ENCODE measurements around the gene ELOVL6. TPM values are rescaled to one million over a fixed set of nuclear protein-coding genes. Genes with fewer than 3 reads are reported as not detected.

Gene ELOVL6
- total RNA-seq, 4 donors from 2014 or later, result 3.4 to 25.9 (median 11.4) TPM

GRCh38 chr4:110034026-110034393 lies 164.4 kb downstream of the ELOVL6 start:
- H3K36me3 ChIP-seq, result no peaks in the 10 kb centered on the region
- peaks cover 11% of the 10 kb centered on the region for H3K27me3 ChIP-seq
- no peaks in the 10 kb centered on the region for H3K4me1 ChIP-seq
- no peak overlapping the region for H3K4me3 ChIP-seq
- in situ Hi-C loops (cut with MboI; ENCODE audit: low pct_ligation_motif_present in 1 of 4, low pct_unique_long_range_greater_than_20kb in 1 of 4, low sequenced_read_pairs in 3 of 4) (loop anchor here in 1 of 4 donors (25.0 kb wide), 1 partner anchor 178 kb away; no protein-coding TSS in a partner anchor), intact Hi-C loops (cut with DNase I; ENCODE audit: low total_unique reads) (no loop called here)
- WGBS, 2 donors (ENCODE audit: low coverage in 1 of 2), result 42 to 67% methylated on average over 3 of the region's 3 CpGs
- no peak for DNase-seq
- TF ChIP-seq POLR2A (IDR thresholded peaks at IDR 0.05), result no peak
- TF ChIP-seq POLR2AphosphoS5 (IDR thresholded peaks at IDR 0.05), result no peak
- TF ChIP-seq EP300 (IDR thresholded peaks at IDR 0.05; ENCODE audit: low read depth), result no peak
- no peak for TF ChIP-seq CTCF (IDR thresholded peaks at IDR 0.05)
- H3K9me3 ChIP-seq, result no peaks in the 10 kb centered on the region
- H3K27ac ChIP-seq, result no peak overlapping the region

- Histone ChIP-seq H3K27ac (no peak overlapping the region), H3K9me3 (no peaks in the 10 kb centered on the region), H3K36me3 (no peaks in the 10 kb centered on the region), H3K27me3 (peaks cover 12% of the 10 kb centered on the region), H3K4me1 (no peaks in the 10 kb centered on the region), H3K4me3 (no peak overlapping the region)
- no peak for DNase-seq
- WGBS, 2 donors (ENCODE audit: low coverage in 1 of 2), result 53 to 57% methylated on average over 7 to 8 of the region's 8 CpGs
- TF ChIP-seq EP300 (IDR thresholded peaks at IDR 0.05; ENCODE audit: low read depth) (no peak), POLR2A (IDR thresholded peaks at IDR 0.05) (no peak), CTCF (IDR thresholded peaks at IDR 0.05) (no peak), POLR2AphosphoS5 (IDR thresholded peaks at IDR 0.05) (no peak)
- intact Hi-C loops (cut with DNase I; ENCODE audit: low total_unique reads) (no loop called here), in situ Hi-C loops (cut with MboI; ENCODE audit: low pct_ligation_motif_present in 1 of 4, low pct_unique_long_range_greater_than_20kb in 1 of 4, low sequenced_read_pairs in 3 of 4) (loop anchor here in 1 of 4 donors (25.0 kb wide), 1 partner anchor 179 kb away; no protein-coding TSS in a partner anchor)
Observed at GRCh38 chr4:110033355-110034025, 164.9 kb downstream of the ELOVL6 start.

GRCh38 chr4:110032603-110033002 lies 165.8 kb downstream of the ELOVL6 start:
- 77 to 80% methylated on average over 1 to 7 of the region's 7 CpGs for WGBS, 2 donors (ENCODE audit: low coverage in 1 of 2)
- DNase-seq, result no peak
- H3K9me3 ChIP-seq, result no peaks in the 10 kb centered on the region
- intact Hi-C loops (cut with DNase I; ENCODE audit: low total_unique reads) (no loop called here), in situ Hi-C loops (cut with MboI; ENCODE audit: low pct_ligation_motif_present in 1 of 4, low pct_unique_long_range_greater_than_20kb in 1 of 4, low sequenced_read_pairs in 3 of 4) (loop anchor here in 1 of 4 donors (25.0 kb wide), 1 partner anchor 180 kb away; no protein-coding TSS in a partner anchor)
- no peak for TF ChIP-seq POLR2A (IDR thresholded peaks at IDR 0.05)
- no peak overlapping the region for H3K4me3 ChIP-seq
- H3K27ac ChIP-seq, result no peak overlapping the region
- peaks cover 12% of the 10 kb centered on the region for H3K27me3 ChIP-seq
- no peaks in the 10 kb centered on the region for H3K4me1 ChIP-seq
- no peaks in the 10 kb centered on the region for H3K36me3 ChIP-seq

GRCh38 chr4:110025718-110026117 lies 172.7 kb downstream of the ELOVL6 start:
- WGBS, 2 donors (ENCODE audit: low coverage in 1 of 2), result 77 to 86% methylated on average over 3 of the region's 3 CpGs
- H3K4me1 ChIP-seq, result no peaks in the 10 kb centered on the region
- TF ChIP-seq POLR2A (IDR thresholded peaks at IDR 0.05) (no peak), EP300 (IDR thresholded peaks at IDR 0.05; ENCODE audit: low read depth) (no peak), CTCF (IDR thresholded peaks at IDR 0.05) (no peak), POLR2AphosphoS5 (IDR thresholded peaks at IDR 0.05) (no peak)
- H3K27me3 ChIP-seq, result peaks cover 7% of the 10 kb centered on the region
- H3K9me3 ChIP-seq, result no peaks in the 10 kb centered on the region
- no peak overlapping the region for H3K4me3 ChIP-seq
- no peaks in the 10 kb centered on the region for H3K36me3 ChIP-seq
- intact Hi-C loops (cut with DNase I; ENCODE audit: low total_unique reads) (no loop called here), in situ Hi-C loops (cut with MboI; ENCODE audit: low pct_ligation_motif_present in 1 of 4, low pct_unique_long_range_greater_than_20kb in 1 of 4, low sequenced_read_pairs in 3 of 4) (loop anchor here in 1 of 4 donors (25.0 kb wide), 1 partner anchor 187 kb away; no protein-coding TSS in a partner anchor)
- no peak for DNase-seq
- H3K27ac ChIP-seq, result no peak overlapping the region

Measured in transverse colon (tissue), 4 donors.